ENCODE data around the gene THOC1.
"Not testable (repeated sequence)": the region's sequence is repeated elsewhere in the genome, so short reads cannot be mapped to it uniquely, and the experiment has no call there.

THOC1 gene, protein sequence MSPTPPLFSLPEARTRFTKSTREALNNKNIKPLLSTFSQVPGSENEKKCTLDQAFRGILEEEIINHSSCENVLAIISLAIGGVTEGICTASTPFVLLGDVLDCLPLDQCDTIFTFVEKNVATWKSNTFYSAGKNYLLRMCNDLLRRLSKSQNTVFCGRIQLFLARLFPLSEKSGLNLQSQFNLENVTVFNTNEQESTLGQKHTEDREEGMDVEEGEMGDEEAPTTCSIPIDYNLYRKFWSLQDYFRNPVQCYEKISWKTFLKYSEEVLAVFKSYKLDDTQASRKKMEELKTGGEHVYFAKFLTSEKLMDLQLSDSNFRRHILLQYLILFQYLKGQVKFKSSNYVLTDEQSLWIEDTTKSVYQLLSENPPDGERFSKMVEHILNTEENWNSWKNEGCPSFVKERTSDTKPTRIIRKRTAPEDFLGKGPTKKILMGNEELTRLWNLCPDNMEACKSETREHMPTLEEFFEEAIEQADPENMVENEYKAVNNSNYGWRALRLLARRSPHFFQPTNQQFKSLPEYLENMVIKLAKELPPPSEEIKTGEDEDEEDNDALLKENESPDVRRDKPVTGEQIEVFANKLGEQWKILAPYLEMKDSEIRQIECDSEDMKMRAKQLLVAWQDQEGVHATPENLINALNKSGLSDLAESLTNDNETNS

DNA sequence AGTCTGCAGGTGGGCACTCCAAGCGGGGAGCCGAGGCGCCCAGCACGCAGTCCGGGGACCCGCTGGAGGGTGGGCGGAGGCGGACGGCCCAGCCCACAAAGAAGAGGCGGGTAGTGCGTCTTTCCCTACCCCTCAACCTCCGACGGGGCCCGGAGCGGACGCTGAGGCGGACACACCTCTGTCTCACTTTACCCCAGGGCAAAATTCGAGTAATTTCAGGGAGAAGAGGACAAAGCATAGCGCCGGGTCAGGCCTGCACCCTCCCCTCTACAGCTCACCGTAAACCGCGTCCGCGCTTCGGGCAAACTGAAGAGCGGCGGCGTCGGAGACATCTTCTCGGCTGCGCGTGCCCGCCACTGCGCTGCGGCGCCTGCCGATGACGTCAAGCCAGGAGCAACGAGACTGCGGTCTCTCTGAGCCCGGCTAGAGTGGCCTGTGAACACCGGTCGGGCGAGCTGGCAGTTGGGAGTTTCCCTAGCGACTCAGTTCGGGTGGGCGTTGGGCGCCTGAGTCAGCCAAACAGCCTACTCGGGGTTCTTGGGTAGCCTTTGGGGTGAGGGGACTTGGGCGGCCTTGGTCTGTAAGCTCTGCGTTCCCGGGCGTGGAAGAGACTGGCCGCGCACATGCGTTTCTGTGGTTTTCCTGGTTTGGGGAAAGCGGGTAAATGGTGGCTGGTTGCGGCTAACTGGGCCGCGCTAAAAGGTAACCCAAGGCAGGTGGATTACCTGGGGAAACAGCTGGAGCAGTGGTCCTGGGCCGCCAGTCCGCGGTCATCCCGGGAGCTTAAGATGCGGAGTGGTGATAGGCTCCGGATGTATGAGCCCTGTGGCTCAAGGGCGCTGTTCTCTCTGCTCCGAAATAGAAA, at the start of gene THOC1:
THOC1 (minus strand) TSS at position 360 of the 865 bp plus-strand sequence; CDS start at position 332, 28 bp downstream.
- peak; percentile 96 for DNase-seq

DNA sequence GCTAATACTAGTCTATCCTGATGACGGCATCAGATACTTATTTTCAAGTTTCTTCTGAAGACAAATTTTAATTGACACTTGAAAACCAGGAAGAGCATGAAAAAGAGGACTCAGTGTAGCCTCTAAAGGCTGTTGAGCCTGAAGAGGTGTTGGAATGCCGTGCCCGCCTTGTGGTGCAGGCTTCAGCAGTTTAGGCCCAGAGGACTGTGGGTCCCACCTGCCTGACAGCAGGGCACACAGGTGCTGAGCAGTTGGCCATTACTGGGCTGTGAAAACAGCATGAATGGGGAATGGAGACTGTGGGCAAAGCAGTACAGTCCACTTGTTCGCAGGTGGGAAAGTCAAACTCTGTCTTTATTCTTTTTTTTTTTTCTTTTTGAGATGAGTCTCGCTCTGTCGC, 49.8 kb upstream of the THOC1 start:
- no peak for DNase-seq

DNA sequence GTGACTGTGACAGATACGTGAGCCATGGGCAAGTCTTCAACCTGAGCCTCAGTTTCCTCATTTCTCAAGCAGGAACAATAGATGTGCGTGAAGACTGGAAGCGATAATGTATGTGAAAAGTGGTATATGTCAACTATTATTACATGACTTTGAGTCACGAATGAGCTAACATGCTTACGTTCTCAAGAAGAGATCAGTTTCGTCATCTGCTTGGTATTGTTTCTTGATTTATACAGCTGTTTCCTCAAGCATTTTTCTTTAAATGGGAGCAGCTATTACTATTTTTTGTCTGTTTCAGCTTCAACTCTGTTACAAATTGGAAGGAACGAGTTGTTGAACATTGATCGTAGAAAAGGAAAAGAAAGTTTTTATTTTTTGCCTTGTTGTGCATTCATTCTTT, 48.5 kb upstream of the THOC1 start:
- DNase-seq: no peak

DNA sequence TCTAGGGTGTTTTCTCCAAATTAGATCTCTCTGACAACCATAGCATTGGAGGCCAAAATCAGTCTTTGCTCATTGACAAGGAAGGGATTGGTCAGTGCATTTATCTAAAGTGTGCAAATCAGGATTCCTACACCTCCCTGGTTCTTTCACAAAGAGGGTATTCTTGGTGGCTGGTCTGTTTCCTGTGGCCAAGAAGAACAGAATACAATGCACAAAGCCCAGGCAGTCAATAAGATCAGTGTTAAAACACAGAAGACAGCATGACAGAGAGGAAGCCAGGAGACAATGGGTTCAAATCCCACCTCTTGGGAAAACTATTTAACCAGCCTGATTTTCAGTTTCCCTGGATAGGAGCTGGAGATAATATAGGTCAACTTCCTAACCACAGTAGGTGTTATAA, 46.1 kb upstream of the THOC1 start:
- no peak for DNase-seq

DNA sequence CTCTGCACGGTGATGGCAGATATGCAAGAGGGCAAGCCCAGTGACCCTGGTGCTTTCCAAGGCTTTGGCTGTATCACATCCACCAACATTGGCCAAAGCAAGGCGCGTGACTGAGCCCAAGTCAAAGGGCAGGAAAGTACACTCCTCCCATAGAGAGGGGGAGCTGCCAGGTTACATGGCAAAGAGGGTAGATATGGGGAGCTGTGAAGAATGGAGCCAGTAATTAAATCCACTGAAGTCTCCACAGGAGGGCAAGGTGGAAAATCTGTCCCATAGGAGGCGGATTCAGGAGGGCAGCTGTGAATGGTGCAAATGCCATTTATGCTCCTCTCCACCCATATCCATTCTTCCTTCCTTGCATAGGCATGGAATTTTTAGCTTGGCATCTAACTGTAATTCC, 44.6 kb upstream of the THOC1 start:
- no peak for DNase-seq

DNA sequence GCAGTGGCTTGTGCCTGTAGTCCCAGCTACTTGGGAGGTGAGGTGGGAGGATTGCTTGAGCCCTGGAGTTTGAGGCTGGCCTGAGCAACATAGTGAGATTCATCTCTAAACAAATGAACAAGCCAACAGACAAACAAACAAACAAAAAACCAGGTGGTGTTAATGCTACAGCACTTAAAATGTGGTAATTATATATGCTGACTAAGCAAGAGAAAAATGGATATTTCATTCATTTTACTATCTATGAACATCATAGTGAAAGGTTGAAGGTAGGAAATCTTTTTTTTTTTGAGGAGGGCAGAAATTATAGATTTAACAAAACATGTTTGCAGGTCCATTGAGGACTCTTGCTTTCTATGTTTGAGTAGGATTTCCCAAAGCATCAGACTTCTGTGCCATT, 42.2 kb upstream of the THOC1 start:
- no peak for DNase-seq

DNA sequence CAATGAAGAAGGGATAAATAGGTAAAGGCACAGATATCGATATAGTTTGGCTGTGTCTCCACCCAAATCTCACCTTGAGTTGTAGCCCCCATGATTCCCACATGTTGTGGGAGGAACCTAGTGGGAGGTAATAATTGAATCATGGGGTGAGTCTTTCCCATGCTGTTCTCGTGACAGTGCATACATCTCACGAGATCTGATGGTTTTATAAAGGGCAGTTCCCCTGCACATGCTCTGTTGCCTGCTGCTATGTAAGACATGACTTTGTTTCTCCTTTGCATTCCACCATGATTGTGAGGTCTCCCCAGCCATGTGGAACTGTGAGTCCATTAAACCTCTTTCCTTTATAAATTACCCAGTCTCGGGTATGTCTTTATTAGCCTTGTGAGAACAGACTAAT, 40.2 kb upstream of the THOC1 start:
- DNase-seq: not testable (repeated sequence)

DNA sequence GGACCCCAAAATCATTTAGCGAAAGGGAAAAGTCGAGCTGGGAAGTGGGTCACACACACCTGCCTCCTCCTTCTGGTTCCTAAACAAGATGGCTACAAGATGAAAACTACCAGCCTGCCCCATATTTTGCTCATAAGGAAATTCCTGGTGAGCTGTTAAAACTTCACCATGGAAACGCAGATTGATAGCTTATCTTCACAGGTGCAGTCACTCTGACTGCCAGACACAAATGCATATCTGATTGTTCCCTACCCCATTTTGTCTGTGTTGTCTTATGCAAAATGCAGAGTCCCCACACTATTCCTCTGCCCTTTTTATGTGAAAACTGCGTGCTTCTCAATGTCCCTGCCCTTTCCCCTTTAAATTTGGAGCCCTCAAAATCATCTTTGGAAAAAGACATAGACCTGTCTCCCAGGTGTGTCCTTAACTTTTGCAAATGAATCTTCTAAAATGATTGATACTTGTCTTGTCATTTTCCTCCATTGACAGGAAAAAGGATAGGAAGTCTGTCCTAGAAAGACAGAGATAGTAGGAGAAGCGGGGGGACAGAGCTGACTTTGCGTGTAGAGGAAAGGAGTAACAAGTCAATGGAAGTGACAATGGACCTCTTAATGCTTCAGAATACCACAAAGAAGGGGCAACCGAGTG, 38.9 kb upstream of the THOC1 start:
- DNase-seq: no peak

DNA sequence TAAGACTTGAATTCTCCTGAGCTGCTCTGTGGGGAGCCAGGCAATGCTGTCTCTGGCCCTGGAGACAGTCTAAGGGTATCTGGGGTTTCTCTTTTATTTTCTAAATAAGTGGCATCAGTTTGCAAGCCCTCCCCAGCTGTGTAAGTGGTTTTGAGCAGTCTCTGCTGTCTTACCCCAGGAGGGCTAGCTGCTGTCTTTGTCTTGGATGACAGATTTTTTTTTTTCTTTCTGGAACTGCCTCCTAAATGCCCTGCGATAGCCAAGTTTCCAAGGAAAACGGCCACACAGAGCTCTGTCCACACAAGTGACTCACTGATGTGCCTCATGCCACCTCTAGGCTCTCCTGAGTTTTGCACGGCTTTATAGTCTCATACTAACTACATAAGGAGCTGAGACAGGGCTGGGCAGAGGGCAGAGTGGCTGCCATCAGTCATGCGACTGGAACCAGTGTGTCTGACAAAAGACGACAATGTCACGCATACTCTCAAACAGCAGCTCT, 37.2 kb upstream of the THOC1 start:
- DNase-seq: no peak

DNA sequence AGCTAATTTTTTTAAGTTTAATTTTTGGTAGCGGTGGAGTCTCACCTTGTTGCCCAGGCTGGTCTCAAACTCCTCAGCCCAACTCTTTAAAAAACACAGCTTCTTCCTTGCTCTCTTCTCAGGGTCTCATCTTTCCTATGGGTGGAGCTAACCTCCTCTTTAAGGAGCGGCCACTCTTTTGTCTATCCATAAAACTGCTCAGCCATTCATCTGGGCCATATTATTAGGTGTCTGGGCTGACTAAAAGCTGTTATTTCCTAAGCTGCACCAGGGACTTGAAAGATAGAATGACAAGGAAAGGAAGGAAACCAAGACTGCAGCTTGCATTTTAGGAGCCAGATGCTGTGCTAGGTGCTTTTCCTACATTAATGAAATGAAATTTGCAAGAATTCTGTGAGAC, 35.8 kb upstream of the THOC1 start:
- no peak for DNase-seq

DNA sequence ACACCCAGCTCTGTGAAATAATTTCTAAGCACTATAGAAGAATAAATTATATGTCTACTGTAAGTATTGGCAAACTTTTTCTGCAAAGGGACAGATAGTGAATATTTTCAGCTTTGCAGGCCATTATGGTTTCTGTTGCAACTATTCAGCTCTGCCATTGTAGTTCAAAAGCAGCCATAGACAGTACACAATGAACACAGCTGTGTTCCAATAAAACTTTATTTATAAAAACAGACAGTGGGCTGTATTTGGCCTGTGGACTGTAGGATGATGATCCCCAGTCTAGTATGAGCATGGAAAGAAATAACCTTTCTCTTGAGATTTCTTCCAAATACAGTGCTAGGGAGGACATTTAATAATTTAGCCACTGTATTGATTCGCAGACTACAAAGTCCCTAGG, 35.2 kb upstream of the THOC1 start:
- DNase-seq: no peak

DNA sequence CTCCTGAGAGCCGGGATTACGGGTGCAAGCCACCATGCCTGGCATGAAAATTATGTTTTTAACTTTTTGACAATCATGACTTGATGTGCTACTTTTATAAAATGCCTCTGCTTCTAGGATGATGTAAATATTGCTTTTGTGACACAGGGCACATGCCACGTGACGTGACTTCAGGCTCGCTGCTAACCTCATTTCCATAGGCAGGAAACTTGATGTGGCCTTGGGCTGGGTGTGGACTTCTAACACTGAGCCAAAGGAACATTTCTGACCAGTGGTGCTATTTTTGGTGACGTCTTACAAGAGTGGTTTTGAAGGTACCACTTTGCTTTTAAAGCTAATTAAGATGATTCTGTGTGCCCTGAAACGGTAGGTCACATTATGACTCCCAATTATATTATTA, 34.2 kb upstream of the THOC1 start:
- no peak for DNase-seq

DNA sequence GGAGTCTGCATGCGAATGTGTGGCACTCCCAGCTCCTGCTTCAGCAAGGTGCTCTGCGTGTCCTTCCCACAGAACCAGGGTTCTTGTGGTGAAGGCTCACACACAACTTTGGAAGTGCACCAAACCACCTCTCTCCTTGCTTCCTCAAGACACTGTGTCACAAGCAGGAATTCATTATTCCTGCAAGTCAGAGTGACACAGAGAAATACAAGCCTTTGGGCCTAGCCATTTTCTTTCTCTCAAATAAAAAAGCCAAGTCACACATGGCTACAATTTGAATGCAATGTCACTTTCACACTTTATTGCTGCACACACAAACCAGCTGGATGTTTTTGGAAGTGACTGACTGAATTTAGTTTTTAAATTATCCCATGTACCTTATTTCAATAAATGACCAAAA, 30.1 kb upstream of the THOC1 start:
- DNase-seq: no peak

DNA sequence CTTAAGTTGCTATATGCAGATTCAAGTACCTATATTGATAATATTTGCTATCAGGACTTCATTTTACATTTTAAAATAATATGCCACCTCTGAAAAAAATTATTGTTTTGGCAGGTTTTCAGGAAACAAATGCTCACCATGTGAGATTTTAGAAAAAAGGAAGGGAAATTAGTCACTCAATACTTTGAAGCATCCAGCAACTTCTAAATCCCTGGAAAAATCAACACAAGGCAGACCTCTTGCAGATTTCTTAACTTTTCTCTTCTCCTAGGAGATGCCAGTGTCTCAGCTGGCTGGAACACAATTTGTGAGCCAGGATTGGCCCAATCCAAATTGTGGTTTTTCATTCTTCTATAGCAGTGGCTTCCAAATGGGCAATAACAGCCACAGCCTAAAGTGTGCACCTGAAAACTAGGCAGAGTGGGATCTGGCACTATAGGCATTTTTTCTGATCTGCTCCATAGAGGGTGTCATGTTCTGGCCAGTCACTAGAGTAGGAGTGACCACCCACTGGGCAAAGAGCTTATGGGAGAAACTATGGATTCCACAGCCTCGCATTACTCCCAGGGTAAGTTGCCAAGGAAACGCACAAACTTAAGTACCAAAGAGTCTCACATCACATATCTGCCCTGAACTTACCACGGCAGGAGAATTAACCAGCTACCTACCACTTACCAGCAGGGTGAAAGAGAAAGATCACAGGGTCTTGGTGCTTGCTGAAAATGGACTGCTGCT, 28.1 kb upstream of the THOC1 start:
- no peak for DNase-seq

DNA sequence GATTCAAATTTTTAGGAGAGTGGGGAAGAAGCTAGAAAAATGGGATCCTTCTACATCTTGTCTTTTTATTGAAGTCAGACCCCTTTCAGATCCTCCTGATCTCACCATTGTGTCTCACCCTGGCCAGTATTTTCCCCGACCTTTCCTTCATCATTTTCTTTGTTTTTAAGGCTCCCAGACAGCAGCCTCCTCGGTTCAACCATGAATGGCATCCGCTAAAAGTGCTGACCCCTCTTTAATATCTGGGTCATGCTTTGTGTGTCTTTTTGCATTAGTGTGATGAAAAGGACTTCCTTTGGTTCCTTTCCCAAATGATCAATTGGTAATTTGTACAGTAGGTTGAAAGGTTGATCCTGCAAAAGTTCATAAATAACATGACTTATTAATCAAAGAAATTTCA, 26.7 kb upstream of the THOC1 start:
- no peak for DNase-seq

DNA sequence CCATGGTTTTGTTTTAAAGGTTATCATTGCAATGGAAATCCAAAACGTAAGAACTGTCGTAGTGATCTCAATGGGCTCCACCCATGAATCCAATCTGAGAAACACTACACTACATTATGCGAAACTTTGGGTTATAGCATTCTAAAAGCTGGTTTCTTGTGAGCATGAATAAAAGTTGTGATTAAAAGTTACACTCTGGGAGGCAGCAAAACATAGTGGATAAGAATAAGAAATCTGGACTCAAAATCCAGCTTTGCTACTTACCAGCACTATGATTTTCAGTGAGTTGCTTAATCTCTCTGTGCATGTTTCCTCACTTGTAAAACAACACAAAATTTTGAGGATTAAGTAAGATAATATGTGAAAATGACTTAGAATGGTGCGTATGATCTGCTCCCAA, 25.7 kb upstream of the THOC1 start:
- no peak for DNase-seq

DNA sequence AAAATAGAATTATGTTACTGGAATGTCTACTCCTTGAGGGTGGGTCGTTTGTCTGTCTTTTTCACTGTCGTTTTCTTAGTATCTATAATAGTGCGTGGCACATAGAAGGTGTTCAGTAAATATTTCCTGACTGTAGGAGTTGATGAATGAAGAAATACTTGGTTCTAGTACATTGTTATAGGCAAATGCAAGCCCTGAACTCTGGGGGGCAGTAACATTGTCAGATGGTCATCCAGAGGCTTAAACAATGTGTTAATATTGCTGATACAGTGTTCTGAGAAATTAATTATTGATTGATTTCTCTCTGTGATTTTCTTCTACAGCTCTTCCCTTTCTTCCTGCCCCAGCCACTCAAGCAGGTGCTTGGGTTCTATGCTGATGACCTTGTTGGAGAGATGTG, 24.4 kb upstream of the THOC1 start:
- DNase-seq: no peak

DNA sequence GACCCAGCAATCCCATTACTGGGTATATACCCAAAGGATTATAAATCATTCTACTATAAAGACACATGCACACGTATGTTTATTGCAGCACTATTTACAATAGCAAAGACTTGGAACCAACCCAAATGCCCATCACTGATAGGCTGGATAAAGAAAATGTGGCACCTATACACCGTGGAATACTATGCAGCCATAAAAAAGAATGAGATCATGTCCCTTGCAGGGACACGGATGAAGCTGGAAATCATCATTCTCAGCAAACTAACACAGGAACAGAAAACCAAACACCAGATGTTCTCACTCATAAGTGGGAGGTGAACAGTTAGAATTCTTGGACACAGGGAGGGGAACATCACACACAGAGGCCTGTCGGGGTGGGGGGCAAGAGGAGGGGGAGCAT, 22.1 kb upstream of the THOC1 start:
- DNase-seq: not testable (repeated sequence)

DNA sequence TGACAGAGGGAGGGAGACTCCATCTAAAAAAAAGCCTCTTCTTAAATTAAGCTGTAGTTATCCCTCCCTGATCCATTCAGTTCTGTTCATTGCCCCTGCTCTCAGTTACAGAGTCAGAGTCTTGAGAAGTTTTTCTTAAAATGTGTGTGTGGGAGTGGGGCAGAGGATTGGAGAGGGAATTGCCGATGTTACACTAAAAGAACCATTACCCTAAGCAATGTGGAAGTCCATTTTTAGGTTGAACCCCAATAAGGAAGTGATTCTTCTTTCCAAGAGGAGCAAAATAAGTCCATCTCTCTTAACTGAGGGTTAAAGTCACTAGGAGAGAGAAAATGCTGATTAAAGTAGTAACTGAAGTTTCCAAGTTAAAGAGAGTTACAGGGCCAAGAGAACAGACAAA, 21.2 kb upstream of the THOC1 start:
- no peak for DNase-seq

DNA sequence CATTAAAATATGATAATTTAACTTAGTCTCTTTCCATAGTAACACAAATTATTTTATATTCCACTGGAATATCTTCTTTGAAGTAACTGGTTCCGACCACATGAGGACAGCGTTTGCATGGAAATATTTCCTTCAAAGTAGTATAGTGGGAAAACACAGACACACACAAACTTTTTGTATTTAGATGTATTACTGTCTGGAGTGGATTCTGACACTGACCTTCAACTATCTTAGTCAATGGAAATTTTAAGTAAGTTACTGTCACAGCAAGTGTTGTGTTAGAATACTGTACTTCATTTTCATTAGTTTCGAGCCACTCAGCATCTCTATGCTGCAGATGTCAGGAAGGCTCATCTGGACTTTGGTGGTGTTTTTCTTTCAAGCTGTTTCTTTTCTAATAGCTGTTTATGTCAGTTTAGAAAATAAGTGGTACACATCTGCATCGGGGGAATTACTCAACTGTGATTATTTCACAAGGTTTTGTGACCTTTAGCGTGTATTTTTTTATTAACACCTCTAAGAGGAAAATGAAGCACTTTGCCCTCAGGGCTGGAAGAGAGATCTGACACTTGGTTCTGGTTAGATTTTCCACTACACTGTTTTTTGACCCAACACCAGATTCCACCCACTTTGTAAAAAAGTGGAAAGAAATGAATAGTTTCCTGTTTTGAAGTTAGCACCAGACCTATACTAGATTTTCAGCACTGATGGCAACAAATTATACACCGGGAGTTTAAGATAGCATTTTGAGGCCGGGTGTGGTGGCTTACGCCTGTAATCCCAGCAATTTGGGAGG, 18.9 kb upstream of the THOC1 start:
- no peak for DNase-seq

DNA sequence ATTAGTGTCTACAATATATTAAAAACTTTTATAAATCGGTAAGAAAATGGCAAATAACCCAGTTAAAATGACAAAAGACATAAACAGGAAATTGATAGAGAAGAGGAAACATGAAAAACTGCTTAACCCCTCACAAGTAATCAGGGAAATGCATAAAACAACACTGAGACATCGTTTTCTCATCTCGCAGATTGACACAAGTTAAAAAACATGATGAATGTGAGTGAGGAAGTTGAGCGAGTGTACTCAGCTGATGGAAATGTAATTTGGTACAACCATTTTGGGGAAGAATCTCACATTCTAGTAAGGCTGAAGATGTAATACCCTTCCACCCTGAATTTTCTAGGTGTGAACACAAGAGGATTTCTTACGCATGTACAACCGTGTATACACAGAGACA, 18.0 kb upstream of the THOC1 start:
- no peak for DNase-seq

All from activated CD4-positive, alpha-beta T cell treated with anti-CD3 and anti-CD28 coated beads, Interleukin-2, Interleukin-6, amounts not matched to agents 100 ng/mL and 50 ng/mL, durations not matched to agents 16 hours and 8 hours (primary cell).